ENCODE data around the gene CCDC90B.

GRCh38 chr11:83256602-83257340 is 29.4 kb downstream of the CCDC90B start:
- TF ChIP-seq CTCF (IDR thresholded peaks at IDR 0.05) (no peak), POLR2A (IDR thresholded peaks at IDR 0.05) (no peak)
